ENCODE results near the gene DSCAM.

GRCh38 chr21:40377135-40377534 is 469.8 kb downstream of the DSCAM start:
- TF ChIP-seq, protein P1, sequence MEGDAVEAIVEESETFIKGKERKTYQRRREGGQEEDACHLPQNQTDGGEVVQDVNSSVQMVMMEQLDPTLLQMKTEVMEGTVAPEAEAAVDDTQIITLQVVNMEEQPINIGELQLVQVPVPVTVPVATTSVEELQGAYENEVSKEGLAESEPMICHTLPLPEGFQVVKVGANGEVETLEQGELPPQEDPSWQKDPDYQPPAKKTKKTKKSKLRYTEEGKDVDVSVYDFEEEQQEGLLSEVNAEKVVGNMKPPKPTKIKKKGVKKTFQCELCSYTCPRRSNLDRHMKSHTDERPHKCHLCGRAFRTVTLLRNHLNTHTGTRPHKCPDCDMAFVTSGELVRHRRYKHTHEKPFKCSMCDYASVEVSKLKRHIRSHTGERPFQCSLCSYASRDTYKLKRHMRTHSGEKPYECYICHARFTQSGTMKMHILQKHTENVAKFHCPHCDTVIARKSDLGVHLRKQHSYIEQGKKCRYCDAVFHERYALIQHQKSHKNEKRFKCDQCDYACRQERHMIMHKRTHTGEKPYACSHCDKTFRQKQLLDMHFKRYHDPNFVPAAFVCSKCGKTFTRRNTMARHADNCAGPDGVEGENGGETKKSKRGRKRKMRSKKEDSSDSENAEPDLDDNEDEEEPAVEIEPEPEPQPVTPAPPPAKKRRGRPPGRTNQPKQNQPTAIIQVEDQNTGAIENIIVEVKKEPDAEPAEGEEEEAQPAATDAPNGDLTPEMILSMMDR (IDR thresholded peaks at IDR 0.05 in 4 of 5, conservative IDR thresholded peaks at IDR 0.05 in 1 of 5), result no peak
- no peak for TF ChIP-seq POLR2A (IDR thresholded peaks at IDR 0.05)
